Bronchial epithelial cell (primary cell): ENCODE measurements around the gene KLK6. TPM values are rescaled to one million over a fixed set of nuclear protein-coding genes. Genes with fewer than 3 reads are reported as not detected.

Source experiments
- DNase-seq: peaks from one replicate; pipeline ENCODE4 v3.0.0-alpha.2; 2010; ENCODE audit warnings: low read depth
- FAIRE-seq: peaks from 2 replicates; lab custom pipeline; 2011; peaks lifted over from hg19 to GRCh38; lab: Jason Lieb, UNC
- H3K27me3 ChIP-seq: 2 replicates; pipeline ENCODE4 v1.5.1; 2011; ENCODE audit warnings: low read length; ENCODE audit not compliant: control insufficient read depth, insufficient read depth
- H3K36me3 ChIP-seq: 2 replicates; pipeline ENCODE4 v1.5.1; 2011; ENCODE audit warnings: low read length; ENCODE audit not compliant: control insufficient read depth, insufficient read depth
- H3K4me3 ChIP-seq: 2 replicates; pipeline ENCODE4 v1.5.1; 2011; ENCODE audit warnings: mild to moderate bottlenecking, low read depth, low read length, control low read depth
- total RNA-seq: library from RNA; depleted of rRNA; stranded (reverse); fragments of >200 nt; gene quantifications from 2 replicates; pipeline ENCODE4 v1.2.1, GENCODE V29; 2014
- TF ChIP-seq, protein P1 (sequence below): IDR thresholded peaks from 2 replicates; pipeline ENCODE4 v1.5.1; 2011; ENCODE audit warnings: mild to moderate bottlenecking, moderate library complexity, low read length, control low read depth, inconsistent platforms; ENCODE audit not compliant: insufficient read depth, severe bottlenecking

The KLK6 gene
- total RNA-seq, 1 donor from 2014 or later = 0.26 TPM

DNA sequence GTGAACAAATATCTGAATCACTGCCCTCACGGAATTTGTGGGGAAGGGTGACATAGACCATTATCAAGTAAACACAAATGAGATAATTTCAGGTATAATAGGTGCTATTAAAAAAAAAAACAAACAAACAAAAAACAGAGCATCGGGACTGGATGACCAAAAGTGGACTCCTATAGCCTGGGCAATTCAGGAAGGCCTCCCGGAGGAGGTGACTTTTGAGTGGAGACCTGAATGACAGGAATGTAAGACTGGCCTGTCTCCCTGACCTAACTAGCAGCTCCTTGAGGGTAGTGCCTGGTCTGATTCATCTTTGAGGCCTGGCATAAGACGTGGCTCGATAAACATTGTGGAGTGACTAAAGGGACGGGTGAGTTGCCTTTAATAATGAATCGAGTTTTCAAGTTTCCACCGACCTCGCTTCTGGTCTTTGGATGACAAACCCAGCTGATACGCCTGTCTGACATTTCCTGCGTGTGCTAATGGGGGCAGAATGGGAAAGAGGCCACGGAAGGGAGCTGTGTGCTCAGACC lies 43.3 kb upstream of the KLK6 start:
- DNase-seq = peak; percentile 40
- no peak for FAIRE-seq
- Histone ChIP-seq H3K27me3 (no peaks in the 10 kb centered on the region), H3K4me3 (no peak overlapping the region), H3K36me3 (no peaks in the 10 kb centered on the region)
- TF ChIP-seq, protein P1, sequence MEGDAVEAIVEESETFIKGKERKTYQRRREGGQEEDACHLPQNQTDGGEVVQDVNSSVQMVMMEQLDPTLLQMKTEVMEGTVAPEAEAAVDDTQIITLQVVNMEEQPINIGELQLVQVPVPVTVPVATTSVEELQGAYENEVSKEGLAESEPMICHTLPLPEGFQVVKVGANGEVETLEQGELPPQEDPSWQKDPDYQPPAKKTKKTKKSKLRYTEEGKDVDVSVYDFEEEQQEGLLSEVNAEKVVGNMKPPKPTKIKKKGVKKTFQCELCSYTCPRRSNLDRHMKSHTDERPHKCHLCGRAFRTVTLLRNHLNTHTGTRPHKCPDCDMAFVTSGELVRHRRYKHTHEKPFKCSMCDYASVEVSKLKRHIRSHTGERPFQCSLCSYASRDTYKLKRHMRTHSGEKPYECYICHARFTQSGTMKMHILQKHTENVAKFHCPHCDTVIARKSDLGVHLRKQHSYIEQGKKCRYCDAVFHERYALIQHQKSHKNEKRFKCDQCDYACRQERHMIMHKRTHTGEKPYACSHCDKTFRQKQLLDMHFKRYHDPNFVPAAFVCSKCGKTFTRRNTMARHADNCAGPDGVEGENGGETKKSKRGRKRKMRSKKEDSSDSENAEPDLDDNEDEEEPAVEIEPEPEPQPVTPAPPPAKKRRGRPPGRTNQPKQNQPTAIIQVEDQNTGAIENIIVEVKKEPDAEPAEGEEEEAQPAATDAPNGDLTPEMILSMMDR = no peak

DNA sequence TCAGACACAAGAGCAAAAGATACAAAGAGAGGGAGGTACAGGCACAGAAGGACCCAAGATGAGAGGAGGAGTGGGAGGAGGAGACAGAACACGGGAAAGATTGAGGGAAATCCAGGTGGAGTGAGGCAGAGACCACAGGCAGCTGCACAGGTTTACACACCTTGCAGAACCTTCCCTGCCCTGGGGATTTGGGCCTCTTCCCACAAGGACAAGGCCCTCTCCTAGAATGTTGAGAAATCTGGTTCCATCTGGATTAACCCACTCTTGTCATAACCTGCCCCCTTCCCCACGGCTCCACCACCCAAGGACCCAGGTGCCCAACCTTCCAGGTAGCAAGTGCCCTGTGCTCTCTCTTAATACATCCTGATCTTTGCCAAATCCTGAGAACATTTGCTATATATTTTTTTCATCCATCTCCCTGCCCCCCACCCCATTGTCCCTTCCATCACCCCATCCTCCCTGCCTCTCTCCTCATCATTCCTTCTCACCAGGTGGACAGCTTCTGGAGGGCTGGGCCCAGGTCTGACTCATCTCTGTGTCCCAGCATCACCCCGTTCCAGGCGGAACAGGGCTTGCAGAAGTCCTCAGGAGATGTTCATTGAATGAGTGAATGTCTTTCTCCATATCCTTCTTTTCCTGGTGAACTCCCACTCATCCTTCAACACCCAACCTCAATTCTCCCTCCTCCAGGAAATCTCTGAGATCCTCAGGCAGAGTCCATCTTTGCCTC lies 40.8 kb upstream of the KLK6 start:
- H3K36me3 ChIP-seq = no peaks in the 10 kb centered on the region
- H3K27me3 ChIP-seq = no peaks in the 10 kb centered on the region
- H3K4me3 ChIP-seq = no peak overlapping the region
- peak; percentile 70 for DNase-seq
- TF ChIP-seq, protein P1 = no peak
- FAIRE-seq = peak; percentile 90

- DNase-seq (no peak), FAIRE-seq (no peak)
- Histone ChIP-seq H3K4me3 (no peak overlapping the region), H3K36me3 (no peaks in the 10 kb centered on the region), H3K27me3 (no peaks in the 10 kb centered on the region)
- TF ChIP-seq, protein P1 = no peak
These were observed 39.9 kb upstream of the KLK6 start for GRCh38 chr19:51009061-51009891.

DNA sequence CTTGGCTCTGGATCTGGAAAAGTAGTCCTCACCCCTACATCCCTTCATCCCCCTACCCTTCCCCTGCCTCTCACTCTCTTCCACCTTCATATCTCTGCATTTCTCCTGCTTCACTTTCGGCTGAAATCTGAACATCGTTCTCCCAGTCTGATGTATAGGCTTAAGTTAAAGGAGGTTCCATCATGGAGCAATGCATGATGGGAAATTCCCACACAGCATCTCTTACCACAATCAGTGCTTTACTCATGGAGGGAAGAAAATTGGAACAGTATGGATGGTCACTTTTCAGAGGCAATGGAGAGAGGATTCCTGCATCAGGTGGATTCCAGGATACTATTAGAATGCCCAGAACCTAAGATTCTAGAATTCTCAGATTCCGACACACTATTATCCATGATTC lies 38.1 kb upstream of the KLK6 start:
- H3K27me3 ChIP-seq = no peaks in the 10 kb centered on the region
- H3K4me3 ChIP-seq = no peak overlapping the region
- no peaks in the 10 kb centered on the region for H3K36me3 ChIP-seq
- FAIRE-seq (no peak), DNase-seq (no peak)
- TF ChIP-seq, protein P1 = no peak

DNA sequence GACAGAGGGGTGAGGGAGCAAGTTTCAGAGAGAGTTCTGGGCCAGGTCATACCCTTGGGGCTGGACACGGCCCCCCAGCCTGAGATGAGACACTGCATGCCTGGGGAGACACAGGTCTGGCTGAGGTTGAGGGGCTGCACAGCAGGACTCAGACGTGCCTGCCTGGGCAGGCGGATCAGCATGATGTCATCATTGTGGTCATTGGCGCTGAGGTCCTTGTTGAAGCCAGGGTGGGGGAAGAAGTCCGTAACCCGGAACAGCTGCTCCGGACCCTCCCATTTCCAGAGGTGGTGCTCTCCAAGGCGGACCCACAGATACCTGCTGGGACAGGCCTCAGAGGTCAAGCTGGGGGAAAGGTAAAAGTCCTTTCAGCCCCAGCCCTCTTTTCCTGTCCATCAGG lies 37.0 kb upstream of the KLK6 start:
- DNase-seq (peak; percentile 50), FAIRE-seq (no peak)

More for the DNA sequence above, 37.0 kb upstream of the KLK6 start:
- Histone ChIP-seq H3K4me3 (no peak overlapping the region), H3K27me3 (no peaks in the 10 kb centered on the region), H3K36me3 (no peaks in the 10 kb centered on the region)
- TF ChIP-seq, protein P1 = no peak
